Neural crest cell (in vitro differentiated cells): ENCODE data around the gene MMP17. TPM values are rescaled to one million over a fixed set of nuclear protein-coding genes. Genes with fewer than 3 reads are reported as not detected.

ENCODE experiments used
- DNase-seq: peaks from one replicate; pipeline ENCODE4 v3.0.0; 2021; ENCODE audit warnings: low read depth, mixed read lengths, low spot score
- H3K27ac Mint-ChIP-seq: one replicate; pipeline ENCODE4 v1.8.0; 2021; ENCODE audit warnings: mild to moderate bottlenecking, mixed read lengths; ENCODE audit not compliant: unreplicated experiment
- H3K27me3 Mint-ChIP-seq: 2 replicates; pipeline ENCODE4 v1.8.0; 2021; ENCODE audit warnings: low read depth, mild to moderate bottlenecking, mixed read lengths
- H3K36me3 Mint-ChIP-seq: 2 replicates; pipeline ENCODE4 v1.8.0; 2021; ENCODE audit warnings: low read depth, mild to moderate bottlenecking, mixed read lengths
- H3K4me1 Mint-ChIP-seq: 2 replicates; pipeline ENCODE4 v1.8.0; 2021; ENCODE audit warnings: mixed read lengths
- H3K4me3 Mint-ChIP-seq: one replicate; pipeline ENCODE4 v1.8.0; 2021; ENCODE audit warnings: mild to moderate bottlenecking, mixed read lengths
- H3K9me3 Mint-ChIP-seq: 2 replicates; pipeline ENCODE4 v1.8.0; 2021; ENCODE audit warnings: mixed read lengths
- CTCF ChIP-seq: fragments of 200-600 bp; sonication (generic); conservative IDR thresholded peaks from 2 replicates; pipeline ENCODE4 v1.5.0; 2021; ENCODE audit warnings: antibody characterized with exemption, mild to moderate bottlenecking
- total RNA-seq: library from RNA; stranded (reverse); gene quantifications from 2 replicates; pipeline ENCODE4 v1.2.1, GENCODE V29; 2021

Gene MMP17
- total RNA-seq, 1 donor from 2014 or later, result 90.9 TPM

GRCh38 chr12:131896811-131897270 lies 68.6 kb downstream of the MMP17 start:
- H3K9me3 Mint-ChIP-seq, result no peaks in the 10 kb centered on the region
- DNase-seq, result no peak
- H3K27ac Mint-ChIP-seq, result no peak overlapping the region
- no peaks in the 10 kb centered on the region for H3K27me3 Mint-ChIP-seq
- H3K4me1 Mint-ChIP-seq, result peaks cover 10% of the 10 kb centered on the region
- H3K4me3 Mint-ChIP-seq, result peak overlapping the region; percentile 82
- TF ChIP-seq CTCF, result no peak
- H3K36me3 Mint-ChIP-seq, result no peaks in the 10 kb centered on the region

GRCh38 chr12:131897276-131897675 lies 69.1 kb downstream of the MMP17 start:
- Mint-ChIP-seq H3K9me3 (no peaks in the 10 kb centered on the region), H3K27me3 (no peaks in the 10 kb centered on the region), H3K4me1 (peaks cover 10% of the 10 kb centered on the region), H3K36me3 (no peaks in the 10 kb centered on the region), H3K4me3 (peak overlapping the region; percentile 82), H3K27ac (no peak overlapping the region)
- no peak for DNase-seq
- no peak for TF ChIP-seq CTCF

- TF ChIP-seq CTCF, result no peak
- Mint-ChIP-seq H3K27me3 (no peaks in the 10 kb centered on the region), H3K36me3 (no peaks in the 10 kb centered on the region), H3K27ac (peak overlapping the region; percentile 37), H3K9me3 (no peaks in the 10 kb centered on the region), H3K4me1 (peaks cover 10% of the 10 kb centered on the region), H3K4me3 (peak overlapping the region; percentile 82)
- DNase-seq, result no peak
These were observed 69.7 kb downstream of the MMP17 start for GRCh38 chr12:131897875-131898274.

GRCh38 chr12:131900397-131900796 lies 72.2 kb downstream of the MMP17 start:
- Mint-ChIP-seq H3K27me3 (no peaks in the 10 kb centered on the region), H3K27ac (no peak overlapping the region), H3K4me3 (peak overlapping the region; percentile 49), H3K36me3 (no peaks in the 10 kb centered on the region), H3K9me3 (no peaks in the 10 kb centered on the region), H3K4me1 (peaks cover 4% of the 10 kb centered on the region)
- no peak for DNase-seq
- no peak for TF ChIP-seq CTCF

Other genes with a start within 250 kb of the MMP17 start
- 78.9 and 83.3 TPM in 2 replicates for gene SFSWAP, start 117.3 kb upstream of the MMP17 start, total RNA-seq
- gene ULK1, start 66.2 kb downstream of the MMP17 start, total RNA-seq, result 59.2 and 69.3 TPM in 2 replicates
- 48.7 and 50.9 TPM in 2 replicates for gene PUS1, start 100.9 kb downstream of the MMP17 start, total RNA-seq
- 73.4 and 75.6 TPM in 2 replicates for gene EP400, start 121.5 kb downstream of the MMP17 start, total RNA-seq